GM18517 (cell line): ENCODE results near the gene BRAF.
"Not testable (repeated sequence)": the region's sequence is repeated elsewhere in the genome, so short reads cannot be mapped to it uniquely, and the experiment has no call there.

ENCODE experiments used
- ATAC-seq: cut with Tn5 transposase; IDR thresholded peaks from one replicate; pipeline ENCODE4 v1.9.1; 2021; ENCODE audit warnings: mild to moderate bottlenecking, moderate library complexity; ENCODE audit not compliant: unreplicated experiment

BRAF gene

DNA sequence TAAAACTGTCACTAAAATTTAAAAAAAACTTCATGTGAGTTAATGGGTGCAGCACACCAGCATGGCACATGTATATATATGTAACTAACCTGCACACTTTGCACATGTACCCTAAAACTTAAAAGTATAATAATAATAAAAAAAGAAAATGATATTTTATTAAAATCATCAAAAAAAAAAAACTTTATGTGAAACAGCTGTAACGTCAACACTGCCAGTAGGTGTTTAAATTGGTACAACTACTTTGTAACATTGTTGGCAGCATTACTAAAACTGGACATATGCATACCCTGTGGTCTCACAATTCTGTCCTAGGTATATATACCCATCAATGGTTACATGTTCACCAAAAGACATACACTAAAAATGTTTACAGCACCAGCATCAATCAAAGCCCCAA lies 146.2 kb downstream of the BRAF start:
- no peak for ATAC-seq

DNA sequence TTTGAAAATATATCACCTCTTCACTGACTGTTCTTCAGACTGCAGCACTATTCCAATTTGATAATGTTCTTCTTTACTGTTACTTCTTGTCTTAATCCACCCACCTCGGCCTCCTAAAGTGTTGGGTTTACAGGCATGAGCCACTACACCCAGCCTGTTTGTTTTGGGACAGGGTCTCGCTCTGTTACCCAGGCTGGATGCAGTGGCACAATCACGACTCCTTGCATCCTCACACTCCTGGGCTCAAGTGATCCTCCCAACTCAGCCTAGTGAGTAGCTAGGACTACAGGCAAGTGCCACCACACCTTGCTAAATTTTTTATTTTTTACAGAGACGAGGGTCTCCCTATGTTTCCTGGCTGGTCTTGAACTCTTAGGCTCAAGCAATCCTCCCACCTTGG lies 150.4 kb downstream of the BRAF start:
- no peak for ATAC-seq

GRCh38 chr7:140773104-140773503 lies 151.6 kb downstream of the BRAF start:
- no peak for ATAC-seq

DNA sequence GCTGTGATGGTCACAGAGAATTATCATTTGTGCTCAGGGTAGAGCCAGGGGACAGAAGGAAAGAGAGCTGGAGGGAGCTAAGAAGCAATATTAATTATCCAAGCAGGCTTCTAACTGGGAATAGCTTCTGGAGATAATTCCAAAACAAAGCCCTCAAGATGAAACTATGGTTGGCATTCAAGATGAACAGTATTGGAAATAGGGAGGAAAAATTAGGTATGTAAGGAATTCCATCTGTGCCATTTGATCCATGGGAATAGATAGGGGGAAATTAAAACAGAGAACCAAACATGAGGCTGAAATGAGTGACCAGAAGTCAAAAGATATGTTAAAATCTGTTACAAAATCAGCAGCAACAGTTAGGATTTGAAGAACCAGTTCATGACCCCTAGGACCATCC lies 152.9 kb downstream of the BRAF start:
- no peak for ATAC-seq

DNA sequence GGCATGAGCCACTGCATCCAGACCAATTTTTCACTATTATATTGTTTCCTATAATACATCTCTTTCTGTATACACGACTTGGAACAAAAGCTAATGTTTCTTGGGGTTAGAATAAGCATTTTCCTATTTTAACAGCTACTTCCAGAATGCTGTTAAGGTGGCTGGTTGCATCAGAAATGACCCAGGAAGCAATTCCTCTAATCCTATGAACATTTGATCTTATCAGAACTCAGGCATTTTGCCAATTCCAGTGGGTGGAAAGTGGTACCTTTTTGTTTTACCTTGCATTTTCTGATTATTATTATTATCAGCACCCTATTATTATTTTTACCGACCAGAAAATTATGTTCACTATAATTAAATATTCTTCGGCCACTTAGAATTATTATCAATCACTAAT lies 154.9 kb downstream of the BRAF start:
- no peak for ATAC-seq

- ATAC-seq: no peak
These were observed 157.3 kb downstream of the BRAF start for GRCh38 chr7:140767418-140767817.

DNA sequence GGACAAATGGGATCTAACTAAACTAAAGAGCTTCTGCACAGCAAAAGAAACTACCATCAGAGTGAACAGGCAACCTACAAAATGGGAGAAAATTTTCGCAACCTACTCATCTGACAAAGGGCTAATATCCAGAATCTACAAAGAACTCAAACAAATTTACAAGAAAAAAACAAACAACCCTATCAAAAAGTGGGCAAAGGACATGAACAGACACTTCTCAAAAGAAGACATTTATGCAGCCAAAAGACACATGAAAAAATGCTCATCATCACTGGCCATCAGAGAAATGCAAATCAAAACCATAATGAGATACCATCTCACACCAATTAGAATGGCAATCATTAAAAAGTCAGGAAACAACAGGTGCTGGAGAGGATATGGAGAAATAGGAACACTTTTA lies 159.3 kb downstream of the BRAF start:
- not testable (repeated sequence) for ATAC-seq

GRCh38 chr7:140763166-140763565 lies 161.6 kb downstream of the BRAF start:
- ATAC-seq: not testable (repeated sequence)

DNA sequence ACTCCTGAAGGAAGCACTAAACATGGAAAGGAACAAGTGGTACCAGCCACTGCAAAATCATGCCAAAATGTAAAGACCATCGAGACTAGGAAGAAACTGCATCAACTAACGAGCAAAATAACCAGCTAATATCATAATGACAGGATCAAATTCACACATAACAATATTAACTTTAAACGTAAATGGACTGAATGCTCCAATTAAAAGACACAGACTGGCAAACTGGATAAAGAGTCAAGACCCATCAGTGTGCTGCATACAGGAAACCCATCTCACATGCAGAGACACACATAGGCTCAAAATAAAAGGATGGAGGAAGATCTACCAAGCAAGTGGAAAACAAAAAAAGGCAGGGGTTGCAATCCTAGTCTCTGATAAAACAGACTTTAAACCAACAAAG lies 163.4 kb downstream of the BRAF start:
- ATAC-seq: not testable (repeated sequence)

- no peak for ATAC-seq
These were observed 170.2 kb downstream of the BRAF start for GRCh38 chr7:140754506-140754905.

- no peak for ATAC-seq
These were observed 172.2 kb downstream of the BRAF start for GRCh38 chr7:140752533-140752932.

GRCh38 chr7:140746751-140747150 lies 178.0 kb downstream of the BRAF start:
- no peak for ATAC-seq

- ATAC-seq: no peak
These were observed 179.3 kb downstream of the BRAF start for GRCh38 chr7:140745266-140746058.

DNA sequence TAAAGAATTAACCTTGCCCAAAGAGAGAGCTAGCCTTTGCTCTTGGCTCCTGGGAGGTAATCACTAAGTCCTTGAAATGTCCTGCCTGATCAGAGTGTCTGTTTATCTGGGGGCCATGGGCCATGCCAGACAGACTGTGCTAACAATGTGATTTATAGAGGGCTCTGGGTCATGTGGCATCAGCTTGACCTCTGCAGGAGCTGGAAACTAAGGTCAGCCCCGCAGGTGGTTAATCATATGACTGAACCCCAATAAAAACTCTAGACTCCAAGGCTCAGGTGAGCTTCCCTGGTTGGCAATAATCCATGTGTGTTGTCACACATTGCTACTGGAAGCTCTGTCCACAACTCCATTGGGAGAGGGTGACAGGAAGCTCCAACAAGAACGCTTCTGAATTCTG lies 180.7 kb downstream of the BRAF start:
- ATAC-seq: no peak

GRCh38 chr7:140743255-140743654 lies 181.5 kb downstream of the BRAF start:
- not testable (repeated sequence) for ATAC-seq

- no peak for ATAC-seq
These were observed 186.4 kb downstream of the BRAF start for GRCh38 chr7:140738280-140738679.

- ATAC-seq: no peak
These were observed 190.0 kb downstream of the BRAF start for GRCh38 chr7:140734729-140735128.

GRCh38 chr7:140734096-140734495 lies 190.6 kb downstream of the BRAF start:
- no peak for ATAC-seq

- ATAC-seq: no peak
These were observed 192.3 kb downstream of the BRAF start for GRCh38 chr7:140732416-140732815.

DNA sequence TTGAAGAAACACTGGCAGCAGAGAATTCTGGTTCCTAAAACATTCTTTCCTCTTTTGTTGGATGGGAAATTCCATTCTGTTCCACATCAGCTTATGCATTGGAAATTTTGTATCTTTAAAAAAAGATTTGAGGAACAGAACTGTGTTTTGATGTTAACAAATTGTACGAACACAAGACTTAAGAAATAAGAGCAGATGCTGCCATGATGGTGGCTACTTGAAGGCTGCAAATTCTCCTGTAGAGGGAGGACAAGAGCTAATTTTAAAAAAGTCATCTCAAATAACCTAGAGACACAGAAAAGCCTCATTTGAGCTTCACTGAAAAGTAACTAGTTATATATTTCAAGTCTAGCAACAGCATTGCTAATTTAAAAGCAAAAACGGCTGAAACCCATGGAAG lies 198.4 kb downstream of the BRAF start:
- ATAC-seq: no peak

DNA sequence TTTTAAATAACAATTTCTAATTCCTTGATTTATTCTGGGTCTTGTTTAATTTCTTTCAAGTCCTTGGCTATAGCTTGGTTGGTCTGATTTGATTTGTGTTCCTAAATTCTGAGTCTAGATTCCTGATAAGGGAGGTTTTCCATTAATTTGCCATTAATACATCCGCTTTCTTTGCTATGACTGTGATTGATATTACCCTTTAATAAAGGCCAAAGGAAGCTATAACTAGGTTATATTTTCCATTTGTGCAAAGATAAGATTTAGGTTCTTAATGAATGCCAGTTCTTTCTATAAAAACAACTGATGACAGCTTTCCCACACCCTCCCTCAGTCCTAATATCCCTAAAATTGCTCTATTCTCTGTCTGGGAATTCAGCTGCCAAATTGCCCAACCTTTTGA lies 200.0 kb downstream of the BRAF start:
- ATAC-seq: no peak

- ATAC-seq: no peak
These were observed 201.2 kb downstream of the BRAF start for GRCh38 chr7:140723574-140723973.

GRCh38 chr7:140723006-140723405 lies 201.7 kb downstream of the BRAF start:
- ATAC-seq: no peak
